Dermis blood vessel endothelial cell (primary cell): ENCODE measurements around the gene BAIAP3. TPM values are rescaled to one million over a fixed set of nuclear protein-coding genes. Genes with fewer than 3 reads are reported as not detected.

Experiments used
- DNase-seq: peaks from one replicate; pipeline ENCODE4 v3.0.0; 2010
- total RNA-seq: library from RNA; depleted of rRNA; stranded (reverse); fragments of >200 nt; gene quantifications from 2 replicates; pipeline ENCODE4 v1.2.3, GENCODE V29; 2014

The BAIAP3 gene
- total RNA-seq, 1 donor from 2014 or later, result 1.4 TPM

DNA sequence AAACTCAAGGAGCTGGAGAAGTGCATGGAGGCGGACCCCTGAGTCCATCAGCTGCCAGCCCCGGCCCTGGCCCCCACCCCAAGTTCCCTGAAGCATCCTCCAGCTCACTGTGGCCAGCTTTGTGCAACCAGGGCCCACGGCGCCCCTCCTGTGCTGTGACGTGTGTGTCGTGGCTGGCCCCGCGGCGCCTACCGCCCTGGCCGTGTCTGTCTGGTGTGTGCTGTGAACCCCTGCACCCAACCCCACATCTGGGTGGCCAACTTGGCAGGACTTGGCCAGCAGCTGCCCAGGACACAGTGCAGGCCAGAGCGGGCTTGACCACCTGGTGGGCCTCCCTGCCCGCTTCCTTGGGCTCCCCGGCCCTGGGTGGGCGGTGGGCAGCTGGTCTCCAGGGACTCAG, 15.0 kb downstream of the BAIAP3 start:
- DNase-seq, result no peak

- no peak for DNase-seq
Observed at GRCh38 chr16:1348926-1349325, 15.5 kb downstream of the BAIAP3 start.

DNA sequence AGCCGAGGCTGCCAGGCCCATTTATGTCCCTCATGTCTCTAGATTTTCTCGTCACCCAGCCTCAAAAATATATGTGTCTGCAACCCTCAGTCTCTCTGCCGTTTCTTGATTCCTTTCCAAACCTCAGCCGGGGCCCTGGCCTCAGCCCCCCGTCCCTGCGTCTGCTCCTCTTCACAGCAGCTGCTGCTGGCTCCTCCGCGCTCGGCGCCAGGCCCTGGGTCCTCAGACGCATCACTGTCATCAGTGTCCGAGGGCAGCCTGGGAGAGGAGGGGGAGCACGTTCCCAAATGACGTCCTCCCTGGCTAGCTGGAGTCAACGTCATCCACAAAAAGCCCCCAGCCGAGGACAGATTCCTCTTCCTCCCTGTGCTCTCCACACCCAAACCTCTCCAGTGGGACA, 15.9 kb downstream of the BAIAP3 start:
- DNase-seq, result no peak

DNA sequence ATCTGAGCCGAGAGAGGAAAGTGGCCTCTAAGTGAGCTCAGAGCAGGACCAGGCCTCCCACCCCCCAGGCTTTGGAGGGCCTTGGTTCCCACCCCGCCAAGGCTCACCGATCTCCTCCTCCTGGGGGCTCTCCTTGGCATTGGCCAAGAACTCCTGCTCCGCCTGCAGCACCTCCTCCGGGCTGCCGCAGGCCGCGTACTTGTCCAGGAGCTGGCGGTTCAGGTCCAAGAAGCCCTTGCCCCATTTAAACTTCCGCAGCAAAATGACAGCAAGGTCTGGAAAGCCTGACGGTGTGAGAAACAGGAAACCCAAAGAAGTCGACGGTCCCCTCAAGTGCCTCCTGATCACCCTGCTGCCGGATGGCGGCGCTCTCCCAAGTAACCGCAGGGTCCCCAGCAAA, 16.5 kb downstream of the BAIAP3 start:
- DNase-seq, result no peak

GRCh38 chr16:1350691-1351090, 17.2 kb downstream of the BAIAP3 start:
- DNase-seq, result no peak

GRCh38 chr16:1351215-1351581, 17.8 kb downstream of the BAIAP3 start:
- peak; percentile 17 for DNase-seq

DNA sequence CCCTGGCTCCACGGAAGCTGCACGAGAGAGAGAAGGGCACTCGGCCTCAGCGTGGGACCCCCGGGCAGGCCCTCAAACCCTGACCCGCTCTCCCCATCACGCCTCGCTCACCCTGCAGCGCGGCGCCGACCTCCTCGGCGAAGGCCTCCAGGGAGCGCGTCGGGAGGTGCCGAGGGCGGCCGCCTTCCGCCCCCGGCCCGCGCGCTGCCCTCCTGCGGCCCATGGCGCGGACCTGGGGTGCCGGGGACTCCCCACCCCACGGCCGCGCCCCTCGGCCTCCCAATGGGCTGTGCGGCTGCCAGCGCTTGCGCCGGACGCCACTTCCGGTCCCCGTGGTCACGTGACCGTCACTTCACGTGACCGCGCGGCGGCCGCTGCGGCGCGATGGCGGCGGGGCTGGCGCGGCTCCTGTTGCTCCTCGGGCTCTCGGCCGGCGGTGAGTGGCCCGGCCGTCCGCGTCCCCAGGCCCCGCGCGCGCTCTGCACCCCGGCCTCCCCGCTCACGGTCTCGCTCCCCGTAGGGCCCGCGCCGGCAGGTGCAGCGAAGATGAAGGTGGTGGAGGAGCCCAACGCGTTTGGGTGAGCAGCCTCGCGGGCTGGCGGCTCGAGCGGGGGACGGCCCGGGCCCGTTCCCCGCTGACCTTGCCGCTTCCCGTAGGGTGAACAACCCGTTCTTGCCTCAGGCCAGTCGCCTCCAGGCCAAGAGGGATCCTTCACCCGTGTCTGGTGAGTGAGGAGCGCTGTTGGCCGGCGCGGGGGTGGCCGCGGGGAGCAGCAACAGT, 18.3 kb downstream of the BAIAP3 start, which contains the start of the genes GNPTG and TSR3:
GNPTG (plus strand) TSS at position 350 of the 781 bp plus-strand sequence; CDS start at position 385, 35 bp downstream.
TSR3 (minus strand) TSS at position 297 of the 781 bp plus-strand sequence; CDS start at position 223, 74 bp downstream.
- peak; percentile 93 for DNase-seq

DNA sequence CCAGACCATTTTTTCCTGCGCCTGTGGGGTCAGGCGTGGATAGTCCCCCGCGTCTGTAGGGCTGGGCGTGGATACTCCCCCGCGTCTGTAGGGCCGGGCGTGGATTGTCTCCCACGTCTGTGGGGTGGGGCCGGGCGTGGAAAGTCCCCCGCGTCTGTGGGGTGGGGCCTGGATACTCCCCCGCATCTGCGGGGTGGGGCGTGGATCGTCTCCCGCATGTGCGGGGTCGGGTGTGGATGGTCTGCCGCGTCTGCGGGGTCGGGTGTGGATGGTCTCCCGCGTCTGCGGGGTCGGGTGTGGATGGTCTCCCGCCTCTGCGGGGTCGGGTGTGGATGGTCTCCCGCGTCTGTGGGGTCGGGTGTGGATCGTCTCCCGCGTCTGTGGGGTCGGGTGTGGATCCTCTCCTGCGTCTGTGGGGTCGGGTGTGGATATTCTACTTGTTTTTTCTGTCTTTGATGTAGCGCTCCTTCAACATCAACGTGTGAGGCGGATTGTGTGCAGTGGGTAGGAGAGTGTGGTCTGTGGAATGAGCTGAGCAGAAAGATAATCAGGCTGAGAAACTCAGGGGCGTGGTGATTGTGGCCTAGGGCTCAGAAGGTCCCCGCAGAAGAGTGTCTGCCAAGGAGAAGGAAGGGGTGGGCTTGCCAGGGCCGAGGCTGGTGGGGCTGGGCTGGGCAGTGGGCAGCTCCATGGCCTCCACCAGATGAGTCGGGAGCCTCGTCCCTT, 21.5 kb downstream of the BAIAP3 start:
- DNase-seq, result no peak

- DNase-seq, result no peak
Observed at GRCh38 chr16:1355591-1355990, 22.1 kb downstream of the BAIAP3 start.

DNA sequence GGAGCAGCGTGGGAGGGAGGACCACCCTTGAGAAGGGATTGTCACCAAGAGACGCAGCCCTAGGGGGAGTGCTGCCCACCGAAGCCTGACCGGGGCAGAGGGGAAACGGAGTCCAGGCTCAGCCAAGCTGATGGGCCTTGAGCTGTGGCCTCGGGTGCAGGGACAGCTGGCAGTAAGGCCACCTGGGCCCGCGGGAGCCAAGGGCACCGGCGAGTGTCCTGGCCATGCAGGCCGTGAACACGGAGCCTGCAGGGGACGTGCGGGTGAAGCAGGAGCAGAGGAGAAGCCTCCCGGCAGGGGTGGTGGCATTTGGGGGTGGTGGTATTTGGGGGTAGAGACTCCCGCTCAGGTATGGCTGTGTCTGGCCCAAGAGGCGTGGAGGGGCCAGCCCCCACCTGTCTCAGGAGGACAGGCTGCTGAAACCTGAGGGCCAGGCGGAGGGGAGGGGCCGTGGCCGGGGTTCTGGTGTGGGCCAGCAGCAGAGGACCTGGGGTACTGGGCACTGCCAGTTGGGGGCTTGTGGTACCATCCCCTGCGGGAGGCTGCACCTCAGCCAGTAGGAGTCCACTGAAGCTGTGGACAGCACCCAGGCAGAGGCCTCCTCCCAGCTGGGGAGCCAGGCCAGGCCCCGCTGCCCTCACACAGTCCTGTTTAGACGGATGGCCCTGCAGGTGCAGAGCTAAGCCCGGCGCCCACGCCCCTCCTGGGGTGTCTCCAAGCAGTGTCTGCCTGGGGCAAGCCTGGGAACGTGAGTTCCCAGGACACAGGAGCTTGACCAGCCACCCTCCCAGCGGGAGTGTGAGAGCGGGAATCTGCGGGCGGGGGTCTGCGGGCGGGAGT, 22.8 kb downstream of the BAIAP3 start:
- no peak for DNase-seq

DNA sequence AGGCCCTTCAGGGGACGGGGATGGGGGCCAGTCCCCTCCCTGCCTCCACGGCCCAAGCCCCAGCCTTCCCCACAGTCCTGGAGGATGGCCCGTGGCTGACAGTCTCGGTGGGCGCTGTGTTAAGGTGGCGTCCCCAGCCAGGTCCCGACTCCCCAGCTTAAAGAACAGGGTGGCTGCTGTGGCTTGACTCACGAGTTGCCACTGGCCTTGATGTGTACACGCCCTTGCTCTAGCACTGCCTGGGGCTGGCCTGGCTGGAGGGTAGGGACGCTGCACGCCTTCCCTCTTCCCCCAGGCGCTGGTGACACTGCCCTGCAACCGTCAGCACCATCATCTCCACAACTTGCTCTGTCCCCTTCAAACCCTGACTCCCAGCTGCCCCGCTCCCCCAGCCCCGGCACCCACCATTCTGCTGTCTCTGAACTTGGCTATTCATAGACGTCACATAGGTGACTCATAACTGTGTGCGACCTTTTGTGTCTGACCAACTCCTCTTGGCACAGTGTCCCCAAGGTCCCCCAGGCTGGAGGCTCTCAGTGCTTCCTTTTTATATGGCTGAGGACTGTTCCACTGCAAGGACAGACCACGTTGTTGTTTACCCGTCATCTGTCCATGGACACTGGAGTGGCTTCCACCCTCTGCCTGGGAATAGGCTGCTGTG, 24.6 kb downstream of the BAIAP3 start:
- DNase-seq, result no peak

DNA sequence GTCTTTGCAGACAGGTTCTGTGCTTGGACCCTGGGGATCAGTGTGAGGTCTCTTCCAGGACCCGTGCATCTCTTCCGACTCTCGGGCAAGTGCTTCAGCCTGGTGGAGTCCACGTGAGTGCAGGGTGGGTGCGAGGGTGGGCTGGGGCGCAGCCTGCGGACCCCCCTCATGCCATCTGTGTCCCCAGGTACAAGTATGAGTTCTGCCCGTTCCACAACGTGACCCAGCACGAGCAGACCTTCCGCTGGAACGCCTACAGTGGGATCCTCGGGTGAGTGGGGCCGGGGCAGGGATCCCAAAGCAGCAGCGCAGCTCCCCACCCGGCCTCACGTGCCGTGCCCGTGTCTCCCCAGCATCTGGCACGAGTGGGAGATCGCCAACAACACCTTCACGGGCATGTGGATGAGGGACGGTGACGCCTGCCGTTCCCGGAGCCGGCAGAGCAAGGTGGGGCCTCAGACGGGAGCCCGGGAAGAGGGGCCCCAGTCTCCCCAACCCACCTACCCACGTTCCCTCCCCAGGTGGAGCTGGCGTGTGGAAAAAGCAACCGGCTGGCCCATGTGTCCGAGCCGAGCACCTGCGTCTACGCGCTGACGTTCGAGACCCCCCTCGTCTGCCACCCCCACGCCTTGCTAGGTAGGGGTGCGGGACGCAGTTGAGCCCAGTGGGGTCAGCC, 28.4 kb downstream of the BAIAP3 start:
- no peak for DNase-seq

DNA sequence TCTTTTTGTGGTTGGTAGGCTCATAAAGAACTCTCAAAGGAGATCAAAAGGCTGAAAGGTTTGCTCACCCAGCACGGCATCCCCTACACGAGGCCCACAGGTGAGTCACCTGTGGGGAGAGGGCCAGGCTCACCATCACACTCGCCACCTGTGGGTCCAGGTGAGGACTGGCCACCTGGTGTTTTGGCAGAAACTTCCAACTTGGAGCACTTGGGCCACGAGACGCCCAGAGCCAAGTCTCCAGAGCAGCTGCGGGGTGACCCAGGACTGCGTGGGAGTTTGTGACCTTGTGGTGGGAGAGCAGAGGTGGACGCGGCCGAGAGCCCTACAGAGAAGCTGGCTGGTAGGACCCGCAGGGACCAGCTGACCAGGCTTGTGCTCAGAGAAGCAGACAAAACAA, 29.4 kb downstream of the BAIAP3 start:
- DNase-seq, result no peak

- peak; percentile 75 for DNase-seq
Observed at GRCh38 chr16:1363501-1364041, 30.1 kb downstream of the BAIAP3 start.

GRCh38 chr16:1364510-1364909, 31.1 kb downstream of the BAIAP3 start:
- DNase-seq, result no peak

GRCh38 chr16:1366060-1366711, 32.7 kb downstream of the BAIAP3 start:
- DNase-seq, result no peak

DNA sequence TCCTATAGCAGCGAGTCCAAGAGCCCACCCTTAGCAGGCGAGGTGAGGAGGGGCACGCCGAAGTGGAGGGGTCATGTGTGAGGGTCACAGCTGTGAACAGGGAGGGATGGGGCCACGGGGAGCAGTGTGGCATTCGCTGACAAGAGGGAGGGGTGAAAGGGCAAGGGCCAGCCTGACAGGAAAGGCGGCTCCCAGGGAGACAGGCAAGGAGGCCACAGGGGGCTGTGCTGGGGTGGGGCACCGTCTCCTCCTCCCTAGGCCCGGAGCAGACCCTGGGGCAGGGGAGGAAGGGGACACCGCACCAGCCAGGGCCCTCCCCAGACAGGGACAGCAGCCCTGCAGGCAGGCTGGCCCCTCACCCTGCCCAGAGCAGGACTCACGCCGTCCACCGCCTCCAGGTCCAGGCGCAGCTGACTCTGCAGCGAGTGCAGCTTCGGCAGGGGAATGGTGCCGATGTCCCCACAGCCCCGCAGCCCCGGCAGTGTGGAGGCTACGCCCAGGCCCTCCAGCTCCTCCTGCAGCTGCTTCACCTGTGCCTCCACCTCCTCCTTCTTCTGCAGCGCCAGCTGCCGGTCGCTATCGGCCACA, 33.4 kb downstream of the BAIAP3 start:
- no peak for DNase-seq

GRCh38 chr16:1367486-1368174, 34.2 kb downstream of the BAIAP3 start:
- no peak for DNase-seq

DNA sequence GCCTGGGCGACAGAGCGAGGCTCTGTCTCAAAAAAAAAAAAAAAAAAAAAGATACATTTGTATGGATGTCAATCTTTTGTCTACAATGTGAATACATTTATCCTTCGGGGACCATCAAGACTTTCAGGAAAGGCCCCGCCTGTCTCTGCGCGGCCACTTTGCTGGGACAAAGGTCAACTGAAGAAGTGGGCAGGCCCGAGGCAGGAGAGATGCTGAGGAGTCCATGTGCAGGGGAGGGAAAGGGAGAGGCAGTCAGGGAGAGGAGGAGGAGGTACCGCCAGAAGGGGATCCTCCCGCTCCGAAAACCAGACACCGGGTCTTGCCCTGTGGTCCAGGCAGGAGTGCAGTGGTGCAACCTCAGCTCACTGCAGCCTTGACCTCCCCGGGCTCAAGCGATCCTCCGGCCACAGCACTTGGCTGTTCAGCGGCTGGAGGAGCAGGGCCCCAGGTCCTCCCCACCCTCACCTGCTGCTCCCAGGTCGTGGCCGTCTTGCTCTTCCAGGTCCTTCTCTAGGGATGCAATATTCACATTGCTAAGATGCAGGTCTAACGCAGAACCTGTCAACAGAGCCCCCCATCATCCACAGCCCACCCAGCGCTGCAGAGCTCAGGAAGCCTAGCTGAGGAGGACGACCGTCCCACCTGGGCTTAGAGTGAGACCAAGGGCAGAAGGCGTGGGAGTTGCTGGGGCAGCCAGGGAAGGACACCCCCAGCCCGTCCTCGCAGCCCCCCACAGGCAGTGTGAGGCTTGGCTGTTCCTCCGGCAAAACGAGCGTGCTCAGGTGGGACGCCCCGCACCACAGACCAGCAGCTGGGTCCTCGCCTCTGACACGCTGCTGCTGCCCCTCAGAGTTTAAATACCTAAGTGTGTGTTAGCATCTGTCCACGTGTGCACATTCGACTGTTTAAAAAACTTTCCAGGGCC, 37.9 kb downstream of the BAIAP3 start:
- no peak for DNase-seq
